ENCODE data around the gene PGAP3.

The PGAP3 gene

DNA sequence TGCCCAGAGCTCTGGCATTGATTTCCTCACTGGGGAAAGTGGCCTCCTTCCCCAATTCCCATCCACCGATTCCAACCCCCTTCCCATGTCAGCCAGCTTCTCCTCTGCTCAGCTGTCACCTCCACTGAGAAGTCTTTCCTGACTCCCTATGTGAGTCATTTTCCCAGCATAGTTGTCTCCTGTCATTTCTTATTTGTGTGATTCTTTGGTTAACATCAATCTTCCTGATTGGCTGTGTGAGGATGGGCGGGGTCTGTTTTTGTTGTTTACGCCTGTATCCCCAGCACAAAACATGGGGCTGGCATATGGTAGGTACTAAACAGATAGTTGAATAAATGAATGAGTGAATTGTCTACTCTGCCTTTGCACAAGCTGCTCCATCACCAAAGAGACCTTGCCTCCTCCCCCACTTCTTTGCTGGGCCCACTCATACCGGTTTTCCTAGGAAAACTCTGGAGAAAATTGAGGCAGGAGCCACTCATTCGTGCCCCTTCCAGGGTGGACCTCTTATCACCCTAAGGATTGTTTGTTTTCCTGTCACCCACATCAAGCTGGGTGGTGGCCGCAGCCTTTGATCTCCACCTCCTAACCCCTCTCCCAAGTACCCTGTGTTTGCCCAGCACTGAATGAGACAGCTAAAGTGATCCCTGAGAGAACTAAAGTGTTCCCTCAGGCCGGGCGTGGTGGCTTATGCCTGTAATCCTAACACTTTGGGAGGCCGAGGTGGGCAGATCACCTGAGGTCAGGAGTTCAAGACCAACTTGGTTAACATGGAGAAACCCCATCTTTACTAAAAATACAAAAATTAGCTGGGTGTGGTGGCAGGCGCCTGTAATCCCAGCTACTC, 48.7 kb upstream of the PGAP3 start:
- H3K27ac ChIP-seq (ENCODE audit: extremely low read depth, low read depth, low read length) = no peak overlapping the region
- peaks cover 24% of the 10 kb centered on the region for H3K4me1 ChIP-seq (ENCODE audit: control insufficient read depth, insufficient read depth, low read length)
- ChIA-PET POLR2A (interaction anchor here (0.6 to 1.4 kb wide), 3 partner anchors 10 to 97 kb away, joined by 3 to 6 read pairs (median 3); partner anchors contain the start of gene ERBB2), CTCF (interaction anchor here (0.6 to 1.8 kb wide), 5 partner anchors 9 to 209 kb away, joined by 3 to 8 read pairs (median 3); no protein-coding TSS in a partner anchor)
- H3K4me3 ChIP-seq (ENCODE audit: low read depth, low read length) = no peak overlapping the region
- no peaks in the 10 kb centered on the region; a peak in 1 of 3 replicates for H3K36me3 ChIP-seq (ENCODE audit: control insufficient read depth in 2 of 2, insufficient read depth in 1 of 2, low read length in 2 of 2)
- no peaks in the 10 kb centered on the region for H3K9me3 ChIP-seq (ENCODE audit: control insufficient read depth, insufficient read depth, low read depth, low read length)
- TF ChIP-seq ZNF37A (tag by site-specific recombination; IDR thresholded peaks at IDR 0.05) (no peak), ZNF785 (tag by site-specific recombination; IDR thresholded peaks at IDR 0.05) (no peak), EGR2 (tag by site-specific recombination; IDR thresholded peaks at IDR 0.05; ENCODE audit: low read depth) (peak; percentile 78), ZNF416 (tag by site-specific recombination; IDR thresholded peaks at IDR 0.05) (no peak), SP3 (tag by site-specific recombination; IDR thresholded peaks at IDR 0.05) (peak; percentile 50; the same call in 1 of the 2 replicates), OVOL3 (tag by site-specific recombination; IDR thresholded peaks at IDR 0.05) (no peak), GLIS2 (tag by site-specific recombination; IDR thresholded peaks at IDR 0.05) (no peak), HOXD13 (CRISPR knock-in tag; IDR thresholded peaks at IDR 0.05; ENCODE audit: borderline replicate concordance) (no peak), ZNF571 (tag by site-specific recombination; IDR thresholded peaks at IDR 0.05) (no peak), ZFHX2 (tag by site-specific recombination; conservative IDR thresholded peaks at IDR 0.05) (peak; percentile 82), ZNF114 (tag by site-specific recombination; IDR thresholded peaks at IDR 0.05) (no peak), FEZF1 (tag by site-specific recombination; IDR thresholded peaks at IDR 0.05) (no peak), ZNF596 (tag by site-specific recombination; IDR thresholded peaks at IDR 0.05) (no peak), ZNF335 (tag by site-specific recombination; conservative IDR thresholded peaks at IDR 0.05) (no peak), ZNF24 (tag by site-specific recombination; IDR thresholded peaks at IDR 0.05) (0 out of 2 replicates have a peak, but pooled peaks have one; percentile 41), ZNF223 (tag by site-specific recombination; IDR thresholded peaks at IDR 0.05) (no peak), YY1 (tag by site-specific recombination; IDR thresholded peaks at IDR 0.05) (no peak), ZNF610 (tag by site-specific recombination; IDR thresholded peaks at IDR 0.05; ENCODE audit: borderline replicate concordance) (no peak), ZNF394 (tag by site-specific recombination; IDR thresholded peaks at IDR 0.05; ENCODE audit: borderline replicate concordance) (peak; percentile 87; the same call in 1 of the 2 replicates), ZNF221 (tag by site-specific recombination; IDR thresholded peaks at IDR 0.05; ENCODE audit: borderline replicate concordance) (no peak), ZNF274 (IDR thresholded peaks at IDR 0.05; ENCODE audit: low read length) (no peak), ZNF274 (tag by site-specific recombination; IDR thresholded peaks at IDR 0.05; ENCODE audit: borderline replicate concordance) (no peak), TRIM28 (IDR thresholded peaks at IDR 0.05; ENCODE audit: borderline replicate concordance, low read length) (no peak)
- TF ChIP-seq, protein P1, sequence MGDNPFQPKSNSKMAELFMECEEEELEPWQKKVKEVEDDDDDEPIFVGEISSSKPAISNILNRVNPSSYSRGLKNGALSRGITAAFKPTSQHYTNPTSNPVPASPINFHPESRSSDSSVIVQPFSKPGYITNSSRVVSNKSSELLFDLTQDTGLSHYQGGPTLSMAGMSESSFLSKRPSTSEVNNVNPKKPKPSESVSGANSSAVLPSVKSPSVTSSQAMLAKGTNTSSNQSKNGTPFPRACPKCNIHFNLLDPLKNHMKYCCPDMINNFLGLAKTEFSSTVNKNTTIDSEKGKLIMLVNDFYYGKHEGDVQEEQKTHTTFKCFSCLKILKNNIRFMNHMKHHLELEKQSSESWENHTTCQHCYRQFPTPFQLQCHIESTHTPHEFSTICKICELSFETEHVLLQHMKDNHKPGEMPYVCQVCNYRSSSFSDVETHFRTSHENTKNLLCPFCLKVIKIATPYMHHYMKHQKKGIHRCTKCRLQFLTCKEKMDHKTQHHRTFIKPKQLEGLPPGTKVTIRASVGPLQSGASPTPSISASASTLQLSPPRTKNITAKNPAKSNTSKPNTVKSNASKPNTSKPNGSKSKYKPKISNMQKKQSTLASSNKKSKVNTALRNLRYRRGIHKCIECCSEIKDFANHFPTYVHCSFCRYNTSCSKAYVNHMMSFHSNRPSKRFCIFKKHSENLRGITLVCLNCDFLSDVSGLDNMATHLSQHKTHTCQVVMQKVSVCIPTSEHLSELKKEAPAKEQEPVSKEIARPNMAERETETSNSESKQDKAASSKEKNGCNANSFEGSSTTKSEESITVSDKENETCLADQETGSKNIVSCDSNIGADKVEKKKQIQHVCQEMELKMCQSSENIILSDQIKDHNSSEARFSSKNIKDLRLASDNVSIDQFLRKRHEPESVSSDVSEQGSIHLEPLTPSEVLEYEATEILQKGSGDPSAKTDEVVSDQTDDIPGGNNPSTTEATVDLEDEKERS (tag by site-specific recombination; IDR thresholded peaks at IDR 0.05) = no peak
- TF ChIP-seq, protein P2, sequence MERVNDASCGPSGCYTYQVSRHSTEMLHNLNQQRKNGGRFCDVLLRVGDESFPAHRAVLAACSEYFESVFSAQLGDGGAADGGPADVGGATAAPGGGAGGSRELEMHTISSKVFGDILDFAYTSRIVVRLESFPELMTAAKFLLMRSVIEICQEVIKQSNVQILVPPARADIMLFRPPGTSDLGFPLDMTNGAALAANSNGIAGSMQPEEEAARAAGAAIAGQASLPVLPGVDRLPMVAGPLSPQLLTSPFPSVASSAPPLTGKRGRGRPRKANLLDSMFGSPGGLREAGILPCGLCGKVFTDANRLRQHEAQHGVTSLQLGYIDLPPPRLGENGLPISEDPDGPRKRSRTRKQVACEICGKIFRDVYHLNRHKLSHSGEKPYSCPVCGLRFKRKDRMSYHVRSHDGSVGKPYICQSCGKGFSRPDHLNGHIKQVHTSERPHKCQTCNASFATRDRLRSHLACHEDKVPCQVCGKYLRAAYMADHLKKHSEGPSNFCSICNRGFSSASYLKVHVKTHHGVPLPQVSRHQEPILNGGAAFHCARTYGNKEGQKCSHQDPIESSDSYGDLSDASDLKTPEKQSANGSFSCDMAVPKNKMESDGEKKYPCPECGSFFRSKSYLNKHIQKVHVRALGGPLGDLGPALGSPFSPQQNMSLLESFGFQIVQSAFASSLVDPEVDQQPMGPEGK (tag by site-specific recombination; IDR thresholded peaks at IDR 0.05) = no peak
- TF ChIP-seq, protein P3, sequence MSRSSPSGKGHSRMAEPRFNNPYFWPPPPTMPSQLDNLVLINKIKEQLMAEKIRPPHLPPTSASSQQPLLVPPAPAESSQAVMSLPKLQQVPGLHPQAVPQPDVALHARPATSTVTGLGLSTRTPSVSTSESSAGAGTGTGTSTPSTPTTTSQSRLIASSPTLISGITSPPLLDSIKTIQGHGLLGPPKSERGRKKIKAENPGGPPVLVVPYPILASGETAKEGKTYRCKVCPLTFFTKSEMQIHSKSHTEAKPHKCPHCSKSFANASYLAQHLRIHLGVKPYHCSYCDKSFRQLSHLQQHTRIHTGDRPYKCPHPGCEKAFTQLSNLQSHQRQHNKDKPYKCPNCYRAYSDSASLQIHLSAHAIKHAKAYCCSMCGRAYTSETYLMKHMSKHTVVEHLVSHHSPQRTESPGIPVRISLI (tag by site-specific recombination; IDR thresholded peaks at IDR 0.05) = no peak
- TF ChIP-seq, protein P4, sequence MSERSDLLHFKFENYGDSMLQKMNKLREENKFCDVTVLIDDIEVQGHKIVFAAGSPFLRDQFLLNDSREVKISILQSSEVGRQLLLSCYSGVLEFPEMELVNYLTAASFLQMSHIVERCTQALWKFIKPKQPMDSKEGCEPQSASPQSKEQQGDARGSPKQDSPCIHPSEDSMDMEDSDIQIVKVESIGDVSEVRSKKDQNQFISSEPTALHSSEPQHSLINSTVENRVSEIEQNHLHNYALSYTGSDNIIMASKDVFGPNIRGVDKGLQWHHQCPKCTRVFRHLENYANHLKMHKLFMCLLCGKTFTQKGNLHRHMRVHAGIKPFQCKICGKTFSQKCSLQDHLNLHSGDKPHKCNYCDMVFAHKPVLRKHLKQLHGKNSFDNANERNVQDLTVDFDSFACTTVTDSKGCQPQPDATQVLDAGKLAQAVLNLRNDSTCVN (tag by site-specific recombination; optimal IDR thresholded peaks at IDR 0.05) = no peak
- TF ChIP-seq, protein P5, sequence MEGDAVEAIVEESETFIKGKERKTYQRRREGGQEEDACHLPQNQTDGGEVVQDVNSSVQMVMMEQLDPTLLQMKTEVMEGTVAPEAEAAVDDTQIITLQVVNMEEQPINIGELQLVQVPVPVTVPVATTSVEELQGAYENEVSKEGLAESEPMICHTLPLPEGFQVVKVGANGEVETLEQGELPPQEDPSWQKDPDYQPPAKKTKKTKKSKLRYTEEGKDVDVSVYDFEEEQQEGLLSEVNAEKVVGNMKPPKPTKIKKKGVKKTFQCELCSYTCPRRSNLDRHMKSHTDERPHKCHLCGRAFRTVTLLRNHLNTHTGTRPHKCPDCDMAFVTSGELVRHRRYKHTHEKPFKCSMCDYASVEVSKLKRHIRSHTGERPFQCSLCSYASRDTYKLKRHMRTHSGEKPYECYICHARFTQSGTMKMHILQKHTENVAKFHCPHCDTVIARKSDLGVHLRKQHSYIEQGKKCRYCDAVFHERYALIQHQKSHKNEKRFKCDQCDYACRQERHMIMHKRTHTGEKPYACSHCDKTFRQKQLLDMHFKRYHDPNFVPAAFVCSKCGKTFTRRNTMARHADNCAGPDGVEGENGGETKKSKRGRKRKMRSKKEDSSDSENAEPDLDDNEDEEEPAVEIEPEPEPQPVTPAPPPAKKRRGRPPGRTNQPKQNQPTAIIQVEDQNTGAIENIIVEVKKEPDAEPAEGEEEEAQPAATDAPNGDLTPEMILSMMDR (tag by site-specific recombination; IDR thresholded peaks at IDR 0.05) = no peak

Measured in HEK293 (cell line).